Neutrophil (primary cell): ENCODE results near the gene CREB3L2.
A peak's percentile ranks its signal among the peaks of the same experiment; 100 is the strongest.

Experiments
- H3K27ac ChIP-seq: fragments of 200-600 bp; sonication (generic); 2 replicates; pipeline ENCODE4 v1.5.1; 2016; ENCODE audit warnings: mild to moderate bottlenecking, moderate library complexity
- H3K27me3 ChIP-seq: fragments of 200-600 bp; sonication (generic); 2 replicates; pipeline ENCODE4 v1.6.0; 2016; ENCODE audit warnings: mild to moderate bottlenecking
- H3K36me3 ChIP-seq: fragments of 200-600 bp; sonication (generic); 2 replicates; pipeline ENCODE4 v1.5.1; 2017
- H3K4me1 ChIP-seq, 2 experiments: fragments of 200-600 bp in 1 of 2; sonication (generic) in 1 of 2; 1 replicate in 1 of 2; 2 replicates in 1 of 2; pipeline versions ENCODE4 v1.5.1 to v1.6.1; 2013 to 2016; ENCODE audit warnings: low read depth in 1 of 2, low read length in 1 of 2, mild to moderate bottlenecking in 1 of 2, moderate library complexity in 1 of 2; ENCODE audit not compliant: control insufficient read depth in 1 of 2, insufficient read depth in 1 of 2
- H3K4me3 ChIP-seq, 2 experiments: fragments of 200-600 bp in 1 of 2; sonication (generic) in 1 of 2; 1 replicate in 1 of 2; 2 replicates in 1 of 2; pipeline ENCODE4 v1.5.1; 2013 to 2016; ENCODE audit warnings: low read depth in 1 of 2, low read length in 1 of 2, mild to moderate bottlenecking in 1 of 2, moderate library complexity in 1 of 2
- H3K9me3 ChIP-seq: fragments of 200-600 bp; sonication (generic); 2 replicates; pipeline ENCODE4 v1.5.1; 2016
- TF ChIP-seq, protein P1 (sequence below): fragments of 200-600 bp; sonication (generic); IDR thresholded peaks from 2 replicates; pipeline ENCODE4 v1.5.1; 2016; ENCODE audit warnings: antibody characterized with exemption

CREB3L2 gene

GRCh38 chr7:138004046-138004445, 2.2 kb upstream of the CREB3L2 start:
- no peak overlapping the region for H3K27ac ChIP-seq
- H3K9me3 ChIP-seq, result no peaks in the 10 kb centered on the region
- peaks cover 26 to 29% of the 10 kb centered on the region in 2 experiments for H3K4me1 ChIP-seq
- H3K4me3 ChIP-seq, result no peak overlapping the region
- no peaks in the 10 kb centered on the region for H3K36me3 ChIP-seq
- TF ChIP-seq, protein P1, sequence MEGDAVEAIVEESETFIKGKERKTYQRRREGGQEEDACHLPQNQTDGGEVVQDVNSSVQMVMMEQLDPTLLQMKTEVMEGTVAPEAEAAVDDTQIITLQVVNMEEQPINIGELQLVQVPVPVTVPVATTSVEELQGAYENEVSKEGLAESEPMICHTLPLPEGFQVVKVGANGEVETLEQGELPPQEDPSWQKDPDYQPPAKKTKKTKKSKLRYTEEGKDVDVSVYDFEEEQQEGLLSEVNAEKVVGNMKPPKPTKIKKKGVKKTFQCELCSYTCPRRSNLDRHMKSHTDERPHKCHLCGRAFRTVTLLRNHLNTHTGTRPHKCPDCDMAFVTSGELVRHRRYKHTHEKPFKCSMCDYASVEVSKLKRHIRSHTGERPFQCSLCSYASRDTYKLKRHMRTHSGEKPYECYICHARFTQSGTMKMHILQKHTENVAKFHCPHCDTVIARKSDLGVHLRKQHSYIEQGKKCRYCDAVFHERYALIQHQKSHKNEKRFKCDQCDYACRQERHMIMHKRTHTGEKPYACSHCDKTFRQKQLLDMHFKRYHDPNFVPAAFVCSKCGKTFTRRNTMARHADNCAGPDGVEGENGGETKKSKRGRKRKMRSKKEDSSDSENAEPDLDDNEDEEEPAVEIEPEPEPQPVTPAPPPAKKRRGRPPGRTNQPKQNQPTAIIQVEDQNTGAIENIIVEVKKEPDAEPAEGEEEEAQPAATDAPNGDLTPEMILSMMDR, result no peak
- H3K27me3 ChIP-seq, result no peaks in the 10 kb centered on the region

DNA sequence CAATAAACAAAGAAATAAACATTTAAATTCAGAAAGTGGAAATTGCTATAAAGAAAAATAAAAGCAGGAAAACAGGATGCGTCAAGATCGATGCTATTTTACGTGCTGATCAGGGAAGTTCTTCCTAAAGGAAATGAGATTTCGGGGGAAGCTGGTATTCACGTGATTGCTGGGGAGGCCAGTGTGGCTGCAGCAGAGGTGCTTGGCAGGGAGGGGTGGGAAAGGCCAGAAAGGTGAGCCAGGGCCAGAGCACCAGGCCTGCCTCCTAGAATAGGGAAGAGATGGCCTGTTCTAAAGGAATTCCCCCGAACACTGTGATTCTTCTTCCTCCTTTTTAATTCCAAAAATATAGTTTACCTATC, 923 bp upstream of the CREB3L2 start:
- Histone ChIP-seq H3K36me3 (no peaks in the 10 kb centered on the region), H3K4me3 (peak overlapping the region; percentile 97 to 100), H3K9me3 (no peaks in the 10 kb centered on the region), H3K27me3 (no peaks in the 10 kb centered on the region), H3K27ac (no peak overlapping the region), H3K4me1 (peaks cover 23 to 24% of the 10 kb centered on the region in 2 experiments)
- TF ChIP-seq, protein P1, result no peak

- Histone ChIP-seq H3K27me3 (no peaks in the 10 kb centered on the region), H3K27ac (peak overlapping the region; percentile 79)
Observed at GRCh38 chr7:138002096-138002827, 376 bp upstream of the CREB3L2 start.

GRCh38 chr7:138000081-138000701, 1.7 kb downstream of the CREB3L2 start:
- no peak overlapping the region for H3K4me3 ChIP-seq
- TF ChIP-seq, protein P1, result no peak
- no peaks in the 10 kb centered on the region for H3K27me3 ChIP-seq
- no peaks in the 10 kb centered on the region for H3K9me3 ChIP-seq
- H3K27ac ChIP-seq, result no peak overlapping the region
- peaks cover 39 to 41% of the 10 kb centered on the region in 2 experiments for H3K4me1 ChIP-seq
- no peaks in the 10 kb centered on the region for H3K36me3 ChIP-seq

More at GRCh38 chr7:138002096-138002827, 376 bp upstream of the CREB3L2 start:
- Histone ChIP-seq H3K9me3 (no peaks in the 10 kb centered on the region), H3K4me3 (peak overlapping the region; percentile 97 to 100), H3K4me1 (peaks cover 23 to 24% of the 10 kb centered on the region in 2 experiments), H3K36me3 (no peaks in the 10 kb centered on the region)
- TF ChIP-seq, protein P1, result peak; percentile 98

GRCh38 chr7:137999496-138000080, 2.3 kb downstream of the CREB3L2 start:
- no peak overlapping the region for H3K4me3 ChIP-seq

More at GRCh38 chr7:137999496-138000080, 2.3 kb downstream of the CREB3L2 start:
- TF ChIP-seq, protein P1, result no peak
- Histone ChIP-seq H3K27me3 (no peaks in the 10 kb centered on the region), H3K36me3 (no peaks in the 10 kb centered on the region), H3K9me3 (no peaks in the 10 kb centered on the region), H3K27ac (no peak overlapping the region), H3K4me1 (peaks cover 39 to 41% of the 10 kb centered on the region in 2 experiments)
